HG03442 (cell line): ENCODE results near the gene FBXL14.

Source experiments
- ATAC-seq: cut with Tn5 transposase; IDR thresholded peaks from one replicate; pipeline ENCODE4 v1.9.1; 2021; ENCODE audit warnings: mild to moderate bottlenecking, moderate library complexity; ENCODE audit not compliant: unreplicated experiment

The FBXL14 gene

DNA sequence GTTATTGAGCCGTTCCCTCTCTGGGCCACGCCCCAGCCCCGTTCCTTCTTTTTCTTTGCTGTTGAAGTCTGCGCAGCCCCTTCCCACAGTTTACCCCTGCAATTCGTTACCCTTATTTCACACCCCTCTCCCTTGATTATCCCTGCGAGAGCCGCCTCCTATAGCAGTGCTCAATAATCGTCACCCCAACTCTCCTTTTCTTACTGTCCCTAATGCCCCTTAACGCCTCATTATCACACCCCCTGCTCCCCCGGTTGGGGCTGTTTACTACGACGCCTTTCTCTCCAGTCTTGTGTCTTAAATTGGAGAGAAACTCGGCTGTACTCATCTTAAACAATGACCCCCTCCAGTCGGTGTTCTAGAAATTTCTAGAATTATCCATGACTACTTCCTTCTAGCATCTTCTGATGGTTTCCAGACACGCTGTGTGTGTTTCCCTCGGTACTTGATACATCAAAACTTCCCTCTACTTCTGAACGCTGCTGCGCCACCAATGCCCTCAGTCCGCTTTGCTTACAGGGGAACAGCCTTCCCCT, 713 bp upstream of the FBXL14 start:
- no peak for ATAC-seq

- ATAC-seq: no peak
Measured at GRCh38 chr12:1594006-1594260, 448 bp downstream of the FBXL14 start.

DNA sequence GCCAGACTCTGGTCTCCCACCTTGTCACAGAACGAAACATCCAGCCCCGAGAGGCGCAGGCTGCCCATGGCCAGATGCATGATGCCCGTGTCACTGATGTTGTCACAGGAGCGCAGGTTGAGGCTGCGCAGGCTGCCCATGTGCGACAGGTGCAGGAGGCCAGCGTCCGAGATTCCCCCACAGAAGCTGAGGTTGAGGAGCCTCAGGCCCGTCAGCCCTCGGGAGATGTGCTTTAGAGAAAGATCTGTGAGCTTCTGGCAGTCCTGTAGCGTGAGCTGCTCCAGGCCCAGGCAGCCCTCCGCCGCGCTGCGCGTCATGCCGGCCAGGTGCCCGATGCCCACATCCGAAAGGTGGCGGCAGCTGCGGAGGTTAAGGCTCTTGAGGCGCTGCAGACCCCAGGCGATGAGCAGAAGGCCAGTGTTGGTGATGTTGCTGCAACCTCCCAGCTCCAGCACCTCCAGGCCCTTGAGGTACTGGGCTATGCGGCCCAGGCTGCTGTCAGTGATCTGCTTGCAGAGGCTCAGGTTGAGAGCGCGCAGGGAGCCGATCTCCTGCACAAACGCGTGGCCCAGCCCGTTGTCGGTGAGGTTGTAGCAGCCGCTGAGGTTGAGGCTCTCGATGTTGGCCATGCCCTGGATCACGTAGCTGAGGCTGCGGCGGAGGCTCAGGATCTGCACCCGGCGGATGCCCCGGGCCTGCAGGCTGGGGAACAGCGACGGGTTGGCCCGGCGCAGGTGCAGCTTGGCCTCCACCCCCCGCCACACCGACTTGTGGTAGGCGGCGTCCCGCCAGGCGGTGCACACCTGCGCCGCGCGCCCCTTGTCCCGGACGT, 991 bp downstream of the FBXL14 start:
- peak; percentile 18 for ATAC-seq

GRCh38 chr12:1592444-1593173, 1.8 kb downstream of the FBXL14 start:
- ATAC-seq: no peak

DNA sequence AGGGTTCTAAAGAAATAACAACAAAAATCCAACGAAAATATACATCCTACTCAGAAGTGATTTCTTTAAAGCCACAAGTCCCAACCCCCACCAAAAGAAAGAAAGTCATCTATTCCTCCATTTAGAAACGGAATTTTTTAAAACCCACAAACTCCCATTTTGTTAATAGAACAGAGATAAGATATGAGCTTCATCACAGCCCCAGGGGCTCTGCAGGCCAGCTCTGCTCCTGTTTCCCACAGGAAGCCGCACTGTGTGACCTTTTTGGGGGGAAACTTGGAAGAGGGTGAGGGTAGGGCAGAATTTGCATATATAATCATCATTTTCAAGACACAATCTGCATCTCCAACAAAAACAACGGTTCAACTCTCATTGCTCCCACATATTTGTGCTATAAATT, 2.8 kb downstream of the FBXL14 start:
- no peak for ATAC-seq

DNA sequence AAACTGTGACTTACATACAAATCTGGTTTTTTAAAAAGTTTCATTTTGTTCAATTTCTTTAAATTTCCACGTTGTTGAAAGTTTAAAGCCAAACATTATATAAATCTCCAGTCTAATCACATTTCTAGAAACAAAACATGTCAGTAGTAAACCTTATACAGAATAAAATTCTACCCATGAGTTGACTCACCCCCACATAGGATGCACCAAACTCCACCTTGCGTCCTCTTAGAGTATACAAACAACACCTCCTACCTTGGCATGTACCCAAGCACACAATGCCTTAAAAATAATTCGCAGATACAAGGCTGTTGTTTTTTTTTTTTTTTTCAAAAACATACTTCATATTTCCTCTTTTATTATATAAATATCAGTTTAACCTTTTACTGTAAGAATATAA, 3.3 kb downstream of the FBXL14 start:
- no peak for ATAC-seq

- no peak for ATAC-seq
Measured at GRCh38 chr12:1590221-1590979, 4.0 kb downstream of the FBXL14 start.

DNA sequence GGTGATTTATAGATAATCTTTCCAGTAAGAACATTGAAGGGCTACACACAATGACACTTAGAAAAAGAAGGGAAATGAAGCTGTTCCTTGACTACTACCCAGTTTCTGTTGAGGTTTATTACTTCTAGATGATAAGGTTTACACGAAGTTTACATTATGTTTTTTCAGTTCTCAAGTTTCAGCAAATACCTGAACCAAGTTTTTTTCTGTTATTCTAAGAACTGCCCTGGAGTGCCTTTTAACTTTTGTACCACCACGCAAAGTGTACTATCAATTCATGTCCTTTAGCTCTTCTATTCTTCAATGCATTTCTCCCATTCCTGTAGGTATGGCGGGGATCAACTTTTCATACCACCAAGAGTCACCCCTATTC, 5.8 kb downstream of the FBXL14 start:
- no peak for ATAC-seq

DNA sequence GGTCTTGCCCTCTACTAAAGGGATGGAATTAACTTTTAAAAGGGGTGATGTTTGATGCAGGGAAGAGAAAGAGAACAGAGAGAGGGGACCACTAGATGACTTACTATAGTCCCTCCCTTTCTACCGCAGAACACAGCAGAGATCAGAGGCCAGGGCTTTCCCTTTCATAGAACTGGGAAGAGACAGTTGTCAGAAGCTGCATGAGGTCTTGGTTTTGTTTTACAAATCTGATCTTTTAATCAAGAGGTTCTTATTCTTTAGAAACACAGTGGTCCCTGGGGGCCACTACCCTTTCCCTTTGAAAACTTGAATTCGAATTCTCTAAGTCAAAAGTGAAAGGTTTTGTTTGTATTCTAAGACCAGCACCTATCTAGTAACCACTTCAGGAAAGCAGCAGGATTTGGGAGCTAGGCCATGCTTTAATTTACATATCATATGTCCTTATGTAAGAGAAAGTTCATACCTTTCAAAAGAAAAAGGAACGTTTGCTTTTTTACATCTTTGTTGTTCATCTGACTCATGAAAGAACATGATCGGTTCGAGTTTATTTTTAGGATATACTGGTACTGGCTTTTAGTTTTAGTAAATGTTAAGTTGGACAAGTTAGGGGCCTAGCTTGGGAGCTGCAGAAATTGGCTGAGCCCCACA, 6.3 kb downstream of the FBXL14 start:
- no peak for ATAC-seq

- no peak for ATAC-seq
Measured at GRCh38 chr12:1584326-1584725, 10.1 kb downstream of the FBXL14 start.

- no peak for ATAC-seq
Measured at GRCh38 chr12:1583421-1584078, 10.8 kb downstream of the FBXL14 start.

DNA sequence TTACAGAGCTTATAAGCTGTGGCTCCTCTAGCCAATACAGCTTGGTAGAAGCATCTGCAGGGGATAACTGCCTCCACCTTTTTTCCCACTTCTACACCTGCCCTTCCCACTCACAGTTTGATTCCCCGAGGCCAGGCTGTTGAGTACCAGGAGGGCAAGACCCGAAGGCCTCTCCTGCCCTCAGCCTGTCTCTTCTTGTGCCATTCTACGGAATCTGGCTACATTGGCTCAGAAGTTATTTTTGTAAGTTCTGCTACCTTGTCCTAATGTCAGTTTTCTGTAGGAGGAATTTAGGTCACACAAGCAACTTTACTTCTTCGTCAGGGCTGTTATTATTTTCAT, 11.7 kb downstream of the FBXL14 start:
- no peak for ATAC-seq

DNA sequence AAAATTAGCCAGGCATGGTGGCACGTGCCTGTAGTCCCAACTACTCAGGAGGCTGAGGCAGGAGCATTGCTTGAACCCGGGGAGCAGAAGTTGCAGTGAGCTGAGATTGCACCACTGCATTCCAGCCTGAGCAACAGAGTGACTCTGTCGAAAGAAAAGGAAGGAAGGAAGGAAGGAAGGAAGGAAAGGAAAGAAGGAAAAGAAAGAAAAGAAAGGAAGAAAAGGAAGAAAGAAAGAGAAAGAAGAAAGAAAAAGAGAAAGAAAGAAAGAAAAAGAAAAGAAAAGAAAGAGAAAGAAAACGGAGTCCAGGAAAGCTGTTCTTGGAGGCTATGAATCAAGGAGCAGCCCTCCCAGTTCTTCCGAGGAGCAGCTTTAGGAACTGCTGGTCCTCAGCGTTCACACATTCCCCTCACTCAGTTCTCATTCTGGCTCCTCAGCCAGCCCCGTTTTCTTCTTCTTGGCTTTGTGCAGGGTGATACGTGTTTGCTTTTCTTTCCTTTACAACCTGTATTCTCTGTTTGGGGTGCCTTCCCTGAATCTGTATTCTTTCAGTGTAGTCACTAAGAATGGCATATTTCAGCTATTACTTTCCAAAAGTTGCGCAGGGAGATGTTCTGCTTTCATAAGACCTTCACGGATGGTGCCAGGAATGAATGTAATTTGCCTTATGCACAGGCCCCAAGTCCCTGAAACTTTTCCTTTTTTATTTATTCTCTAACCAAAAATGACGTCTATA, 12.2 kb downstream of the FBXL14 start:
- ATAC-seq: no peak

GRCh38 chr12:1580526-1580925, 13.9 kb downstream of the FBXL14 start:
- no peak for ATAC-seq

DNA sequence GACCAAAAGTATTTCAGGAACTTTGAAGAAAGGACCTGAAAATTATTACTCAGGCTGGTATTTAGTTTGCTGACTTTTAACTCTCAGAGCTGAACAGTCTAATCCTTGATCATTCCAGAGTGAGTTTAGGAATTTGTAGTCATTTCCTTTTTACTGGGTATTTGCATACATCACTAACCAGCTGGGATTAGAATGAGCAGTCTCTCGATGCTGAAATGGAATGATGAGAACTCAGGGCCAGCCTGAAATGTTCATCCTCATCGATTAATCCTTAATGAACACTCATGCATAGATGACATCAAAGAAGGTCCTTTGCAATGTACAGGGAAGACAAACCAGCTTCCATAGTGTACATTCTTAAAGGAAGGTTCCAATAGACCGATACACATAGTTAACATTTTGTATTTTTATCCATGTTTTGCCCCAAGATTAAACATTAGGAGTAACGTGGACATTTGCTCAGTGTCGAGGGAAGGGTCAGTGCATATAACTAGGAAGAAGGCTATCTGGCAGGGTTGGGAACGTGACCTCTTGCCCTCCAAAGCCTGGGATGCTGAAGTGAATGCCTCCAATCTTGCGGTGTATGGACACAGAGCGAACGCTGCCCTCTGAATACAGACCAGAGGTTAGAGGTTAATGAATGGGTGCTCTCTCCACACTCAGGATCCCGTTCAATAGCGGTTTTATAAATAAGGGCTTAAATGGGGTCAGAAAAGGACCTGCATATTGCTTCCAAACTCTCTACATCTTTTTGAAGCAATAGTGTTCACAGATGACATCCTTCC, 14.5 kb downstream of the FBXL14 start:
- no peak for ATAC-seq

- ATAC-seq: no peak
Measured at GRCh38 chr12:1576410-1577241, 17.8 kb downstream of the FBXL14 start.

DNA sequence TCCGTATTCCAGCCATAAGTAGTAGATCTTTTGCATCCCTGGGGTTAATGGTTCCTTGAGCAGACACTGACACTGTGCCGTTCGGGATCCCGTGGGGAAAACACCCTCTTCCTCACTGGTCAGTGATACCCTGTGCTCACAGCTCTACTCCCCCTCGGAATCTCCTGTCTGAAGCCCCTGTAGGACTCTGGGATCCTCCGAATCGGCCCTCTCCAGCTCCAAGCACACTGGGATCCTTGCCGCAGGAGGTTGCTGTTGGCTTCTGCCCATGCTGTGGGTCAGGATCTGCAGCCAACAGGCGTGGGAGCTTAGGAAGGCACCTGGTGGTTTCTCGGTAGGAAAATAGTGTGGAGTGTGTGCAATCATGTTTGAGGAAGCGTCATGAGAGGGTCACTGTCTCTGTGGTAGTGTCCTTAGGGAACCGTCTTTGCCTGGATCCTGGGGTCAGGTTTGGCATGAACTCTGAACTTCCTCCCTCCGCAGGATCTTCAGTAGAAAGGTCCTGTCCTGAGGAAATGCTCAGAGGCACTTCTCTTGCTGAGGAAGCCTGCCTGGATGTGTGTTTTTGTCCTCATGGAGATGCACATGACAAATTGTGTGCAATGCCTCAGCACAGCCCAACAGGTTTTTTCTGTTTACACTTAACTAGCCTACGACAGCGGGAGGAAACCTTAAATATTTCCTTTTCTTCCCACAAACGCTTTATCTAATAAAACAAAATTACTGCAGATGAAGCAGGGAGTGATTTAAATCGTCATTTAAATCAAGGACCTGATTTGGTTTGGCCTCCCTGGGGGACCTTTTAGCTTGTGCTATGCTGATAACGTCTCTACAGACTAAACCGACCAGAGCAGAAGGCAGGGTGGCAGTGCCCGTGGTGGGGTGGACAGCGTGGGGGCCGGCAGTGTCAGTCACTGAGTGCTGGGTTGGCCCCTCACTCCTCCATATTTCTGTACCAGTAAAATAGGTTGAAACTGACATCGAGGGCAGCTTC, 18.7 kb downstream of the FBXL14 start:
- no peak for ATAC-seq
